ENCODE results near the gene MAP1LC3B.

DNA sequence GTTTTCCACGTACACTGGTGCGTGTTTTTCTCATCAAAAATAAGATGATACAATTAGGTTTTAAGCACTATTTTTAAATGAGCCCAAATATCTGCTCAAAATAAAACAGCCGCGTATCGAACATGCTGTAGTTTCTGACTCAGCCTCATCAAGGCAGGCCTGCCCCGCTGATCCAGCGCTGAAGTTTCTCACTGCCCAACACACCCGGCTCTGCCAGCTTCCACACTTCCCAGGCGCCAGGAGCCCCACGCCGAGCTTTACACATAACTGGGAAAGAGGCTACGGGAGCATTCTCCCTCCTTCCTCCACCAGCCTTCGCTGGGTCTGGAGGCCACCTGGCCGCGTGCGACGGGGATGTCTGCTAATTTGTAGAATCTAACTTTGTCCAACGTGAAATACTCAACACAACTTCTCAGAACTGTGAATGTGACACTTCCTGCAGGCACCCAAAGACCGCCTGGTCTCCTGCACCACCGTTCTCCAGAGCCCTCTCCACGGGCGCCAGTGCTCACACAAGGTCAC is 42.1 kb downstream of the MAP1LC3B start:
- TF ChIP-seq TAF1 (IDR thresholded peaks at IDR 0.05; ENCODE audit: borderline replicate concordance, insufficient read depth, low read length) (no peak), POLR2AphosphoS5 (IDR thresholded peaks at IDR 0.05; ENCODE audit: low read depth, low read length) (no peak), FOXP2 (optimal IDR thresholded peaks at IDR 0.05; ENCODE audit: borderline replicate concordance, extremely low read depth, extremely low read length, insufficient read depth) (no peak), SIN3A (IDR thresholded peaks at IDR 0.05; ENCODE audit: borderline replicate concordance, insufficient read depth, low read length) (no peak)
- TF ChIP-seq, protein P1, sequence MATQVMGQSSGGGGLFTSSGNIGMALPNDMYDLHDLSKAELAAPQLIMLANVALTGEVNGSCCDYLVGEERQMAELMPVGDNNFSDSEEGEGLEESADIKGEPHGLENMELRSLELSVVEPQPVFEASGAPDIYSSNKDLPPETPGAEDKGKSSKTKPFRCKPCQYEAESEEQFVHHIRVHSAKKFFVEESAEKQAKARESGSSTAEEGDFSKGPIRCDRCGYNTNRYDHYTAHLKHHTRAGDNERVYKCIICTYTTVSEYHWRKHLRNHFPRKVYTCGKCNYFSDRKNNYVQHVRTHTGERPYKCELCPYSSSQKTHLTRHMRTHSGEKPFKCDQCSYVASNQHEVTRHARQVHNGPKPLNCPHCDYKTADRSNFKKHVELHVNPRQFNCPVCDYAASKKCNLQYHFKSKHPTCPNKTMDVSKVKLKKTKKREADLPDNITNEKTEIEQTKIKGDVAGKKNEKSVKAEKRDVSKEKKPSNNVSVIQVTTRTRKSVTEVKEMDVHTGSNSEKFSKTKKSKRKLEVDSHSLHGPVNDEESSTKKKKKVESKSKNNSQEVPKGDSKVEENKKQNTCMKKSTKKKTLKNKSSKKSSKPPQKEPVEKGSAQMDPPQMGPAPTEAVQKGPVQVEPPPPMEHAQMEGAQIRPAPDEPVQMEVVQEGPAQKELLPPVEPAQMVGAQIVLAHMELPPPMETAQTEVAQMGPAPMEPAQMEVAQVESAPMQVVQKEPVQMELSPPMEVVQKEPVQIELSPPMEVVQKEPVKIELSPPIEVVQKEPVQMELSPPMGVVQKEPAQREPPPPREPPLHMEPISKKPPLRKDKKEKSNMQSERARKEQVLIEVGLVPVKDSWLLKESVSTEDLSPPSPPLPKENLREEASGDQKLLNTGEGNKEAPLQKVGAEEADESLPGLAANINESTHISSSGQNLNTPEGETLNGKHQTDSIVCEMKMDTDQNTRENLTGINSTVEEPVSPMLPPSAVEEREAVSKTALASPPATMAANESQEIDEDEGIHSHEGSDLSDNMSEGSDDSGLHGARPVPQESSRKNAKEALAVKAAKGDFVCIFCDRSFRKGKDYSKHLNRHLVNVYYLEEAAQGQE (IDR thresholded peaks at IDR 0.05; ENCODE audit: insufficient read depth in 1 of 2, low read depth in 2 of 2, low read length in 2 of 2), result no peak

All from PFSK-1 (cell line).